Liver (tissue), 3 donors: ENCODE data around the gene MORN4.

Experiments used
- ATF3 ChIP-seq: IDR thresholded peaks from 2 replicates; pipeline ENCODE4 v1.6.1; 2016; ENCODE audit warnings: antibody characterized with exemption
- EGR1 ChIP-seq, 2 donors: IDR thresholded peaks; 2 replicates each; pipeline ENCODE4 v1.6.1; 2016 to 2018; ENCODE audit warnings: antibody characterized with exemption in 2 of 2, low read depth in 2 of 2
- GABPA ChIP-seq, 2 donors: IDR thresholded peaks in 1 of 2; conservative IDR thresholded peaks in 1 of 2; 2 replicates each; pipeline ENCODE4 v1.6.1; 2016; ENCODE audit warnings: antibody characterized with exemption in 2 of 2, mild to moderate bottlenecking in 1 of 2, moderate library complexity in 1 of 2
- JUND ChIP-seq, 2 donors: IDR thresholded peaks; 2 replicates each; pipeline ENCODE4 v1.6.1; 2016; ENCODE audit warnings: antibody characterized with exemption in 2 of 2
- RAD21 ChIP-seq, 2 donors: IDR thresholded peaks; 2 replicates each; pipeline ENCODE4 v1.6.1; 2016; ENCODE audit warnings: antibody characterized with exemption in 2 of 2, mild to moderate bottlenecking in 2 of 2
- TF ChIP-seq, protein P1 (sequence below): fragments of 150-350 bp; IDR thresholded peaks from 2 replicates; pipeline ENCODE4 v1.5.1; 2017; ENCODE audit warnings: improper control_type of control experiment, low read depth, low read length; ENCODE audit not compliant: missing input control
- TF ChIP-seq, protein P2 (sequence below): IDR thresholded peaks from 2 replicates; pipeline ENCODE4 v1.6.1; 2016; ENCODE audit warnings: antibody characterized with exemption
- donor health status: healthy.
- donor health status: healthy.

DNA sequence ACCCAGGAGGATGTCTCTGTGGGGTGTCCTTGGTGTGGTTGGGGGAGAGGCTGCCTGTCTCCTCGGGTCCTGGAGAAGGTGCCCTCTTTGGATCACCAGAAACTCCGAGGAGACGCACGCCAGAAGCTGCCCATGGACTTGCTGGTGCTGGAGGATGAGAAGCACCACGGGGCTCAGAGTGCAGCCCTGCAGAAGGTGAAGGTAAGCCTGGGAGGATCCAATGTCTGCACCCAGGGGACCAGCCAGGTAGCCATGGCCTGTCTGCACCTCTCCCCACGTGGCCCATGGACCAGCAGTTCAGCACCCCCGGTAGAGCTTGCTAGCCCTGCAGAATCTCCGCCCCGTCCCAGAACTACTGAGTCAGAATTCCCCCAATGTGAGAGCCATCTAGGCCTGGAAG lies 55.6 kb downstream of the MORN4 start:
- TF ChIP-seq RAD21 (IDR thresholded peaks at IDR 0.05), result no peak
- TF ChIP-seq ATF3, result no peak
- TF ChIP-seq, protein P1, sequence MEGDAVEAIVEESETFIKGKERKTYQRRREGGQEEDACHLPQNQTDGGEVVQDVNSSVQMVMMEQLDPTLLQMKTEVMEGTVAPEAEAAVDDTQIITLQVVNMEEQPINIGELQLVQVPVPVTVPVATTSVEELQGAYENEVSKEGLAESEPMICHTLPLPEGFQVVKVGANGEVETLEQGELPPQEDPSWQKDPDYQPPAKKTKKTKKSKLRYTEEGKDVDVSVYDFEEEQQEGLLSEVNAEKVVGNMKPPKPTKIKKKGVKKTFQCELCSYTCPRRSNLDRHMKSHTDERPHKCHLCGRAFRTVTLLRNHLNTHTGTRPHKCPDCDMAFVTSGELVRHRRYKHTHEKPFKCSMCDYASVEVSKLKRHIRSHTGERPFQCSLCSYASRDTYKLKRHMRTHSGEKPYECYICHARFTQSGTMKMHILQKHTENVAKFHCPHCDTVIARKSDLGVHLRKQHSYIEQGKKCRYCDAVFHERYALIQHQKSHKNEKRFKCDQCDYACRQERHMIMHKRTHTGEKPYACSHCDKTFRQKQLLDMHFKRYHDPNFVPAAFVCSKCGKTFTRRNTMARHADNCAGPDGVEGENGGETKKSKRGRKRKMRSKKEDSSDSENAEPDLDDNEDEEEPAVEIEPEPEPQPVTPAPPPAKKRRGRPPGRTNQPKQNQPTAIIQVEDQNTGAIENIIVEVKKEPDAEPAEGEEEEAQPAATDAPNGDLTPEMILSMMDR, result no peak
- no peak for TF ChIP-seq JUND (IDR thresholded peaks at IDR 0.05)
- no peak for TF ChIP-seq EGR1 (IDR thresholded peaks at IDR 0.05; ENCODE audit: low read depth in 2 of 2)
- TF ChIP-seq, protein P2, sequence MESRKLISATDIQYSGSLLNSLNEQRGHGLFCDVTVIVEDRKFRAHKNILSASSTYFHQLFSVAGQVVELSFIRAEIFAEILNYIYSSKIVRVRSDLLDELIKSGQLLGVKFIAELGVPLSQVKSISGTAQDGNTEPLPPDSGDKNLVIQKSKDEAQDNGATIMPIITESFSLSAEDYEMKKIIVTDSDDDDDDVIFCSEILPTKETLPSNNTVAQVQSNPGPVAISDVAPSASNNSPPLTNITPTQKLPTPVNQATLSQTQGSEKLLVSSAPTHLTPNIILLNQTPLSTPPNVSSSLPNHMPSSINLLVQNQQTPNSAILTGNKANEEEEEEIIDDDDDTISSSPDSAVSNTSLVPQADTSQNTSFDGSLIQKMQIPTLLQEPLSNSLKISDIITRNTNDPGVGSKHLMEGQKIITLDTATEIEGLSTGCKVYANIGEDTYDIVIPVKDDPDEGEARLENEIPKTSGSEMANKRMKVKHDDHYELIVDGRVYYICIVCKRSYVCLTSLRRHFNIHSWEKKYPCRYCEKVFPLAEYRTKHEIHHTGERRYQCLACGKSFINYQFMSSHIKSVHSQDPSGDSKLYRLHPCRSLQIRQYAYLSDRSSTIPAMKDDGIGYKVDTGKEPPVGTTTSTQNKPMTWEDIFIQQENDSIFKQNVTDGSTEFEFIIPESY, result no peak
- no peak for TF ChIP-seq GABPA (IDR thresholded peaks at IDR 0.05 in 1 of 2, conservative IDR thresholded peaks at IDR 0.05 in 1 of 2)
